ENCODE measurements around the gene RRAGB. TPM values are rescaled to one million over a fixed set of nuclear protein-coding genes. Genes with fewer than 3 reads are reported as not detected.
A peak's percentile ranks its signal among the peaks of the same experiment; 100 is the strongest.
"Not testable (repeated sequence)": the region's sequence is repeated elsewhere in the genome, so short reads cannot be mapped to it uniquely, and the experiment has no call there.

Gene RRAGB
- total and polyA plus RNA-seq, 2 donors = 26.2 to 34.1 TPM

DNA sequence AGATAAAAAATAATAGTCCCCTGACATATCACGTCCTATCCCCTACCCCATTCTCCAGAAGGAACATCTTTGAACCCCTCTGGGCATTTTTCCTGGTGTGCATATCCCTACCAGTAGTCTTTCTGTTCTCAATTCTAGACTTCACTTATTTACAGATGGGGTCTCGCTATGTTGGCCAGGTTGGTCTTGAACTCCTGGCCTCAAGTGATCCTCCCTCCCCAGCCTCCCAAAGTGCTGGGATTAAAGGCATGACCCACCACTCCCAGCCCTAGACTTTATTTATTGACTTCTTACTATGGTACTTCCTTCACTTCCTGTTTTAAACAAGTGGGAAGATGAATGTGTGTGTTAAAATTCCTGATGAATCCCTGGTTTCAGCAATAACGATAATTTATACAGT, 612 bp upstream of the RRAGB start:
- Histone ChIP-seq H3K27ac (ENCODE audit: low read depth) (peak overlapping the region; percentile 10), H3K4me1 (ENCODE audit: insufficient read depth) (no peaks in the 10 kb centered on the region), H3K36me3 (ENCODE audit: insufficient read depth) (no peaks in the 10 kb centered on the region), H3K4me3 (ENCODE audit: low read depth, low read length) (no peak overlapping the region)
- no peak for DNase-seq (ENCODE audit: extremely low spot score)
- 34% methylated on average over 3 of the region's 3 CpGs for WGBS

GRCh38 chrX:55731826-55732225, 14.3 kb downstream of the RRAGB start:
- no peaks in the 10 kb centered on the region for H3K4me1 ChIP-seq (ENCODE audit: insufficient read depth)
- no peak for DNase-seq (ENCODE audit: extremely low spot score)
- WGBS = 89% methylated on average over 2 of the region's 2 CpGs
- H3K4me3 ChIP-seq (ENCODE audit: low read depth, low read length) = no peak overlapping the region
- H3K36me3 ChIP-seq (ENCODE audit: insufficient read depth) = no peaks in the 10 kb centered on the region
- no peak overlapping the region for H3K27ac ChIP-seq (ENCODE audit: low read depth)

DNA sequence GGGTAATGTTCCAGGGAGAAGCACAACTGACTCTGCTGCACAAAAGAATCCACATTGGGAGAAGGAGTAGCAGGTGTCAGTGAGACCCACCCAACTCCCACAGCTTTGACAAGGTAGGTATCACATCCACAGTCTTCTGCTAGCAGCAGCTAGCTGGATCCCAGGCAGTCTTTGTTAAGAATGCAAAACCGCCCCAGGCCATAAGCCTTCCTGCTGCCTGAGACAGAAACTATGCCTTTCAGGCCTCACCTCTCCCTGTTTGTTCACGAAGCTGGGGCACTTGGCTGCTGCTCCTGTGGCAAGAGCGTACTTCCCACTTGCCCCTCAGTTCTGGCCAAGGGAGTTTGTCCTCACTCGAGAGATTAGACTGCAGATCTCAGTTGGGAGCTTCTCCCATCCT, 21.4 kb downstream of the RRAGB start:
- no peak for DNase-seq (ENCODE audit: extremely low spot score)
- no peaks in the 10 kb centered on the region for H3K36me3 ChIP-seq (ENCODE audit: insufficient read depth)
- no peak overlapping the region for H3K27ac ChIP-seq (ENCODE audit: low read depth)
- no peaks in the 10 kb centered on the region for H3K4me1 ChIP-seq (ENCODE audit: insufficient read depth)
- no peak overlapping the region for H3K4me3 ChIP-seq (ENCODE audit: low read depth, low read length)
- 97% methylated on average over 4 of the region's 4 CpGs for WGBS

DNA sequence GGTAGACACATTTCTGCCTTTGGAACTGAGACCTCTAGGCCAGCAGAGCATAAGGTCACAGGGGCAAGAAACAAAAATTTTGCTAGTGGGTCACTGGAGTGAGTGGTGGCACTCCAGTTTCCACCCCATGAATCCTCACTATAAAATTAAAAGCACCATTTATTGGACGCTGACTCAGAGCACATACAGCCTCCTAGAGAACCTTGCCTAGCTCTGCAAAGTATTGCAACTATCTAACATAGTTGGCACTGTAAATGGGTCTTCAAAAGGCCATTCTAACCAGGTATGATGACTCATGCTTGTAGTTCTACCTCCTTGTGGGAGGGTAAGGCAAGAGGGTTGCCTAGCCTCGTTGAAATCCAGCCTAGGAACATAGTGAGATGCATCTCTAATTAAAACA, 25.1 kb downstream of the RRAGB start:
- Histone ChIP-seq H3K36me3 (ENCODE audit: insufficient read depth) (no peaks in the 10 kb centered on the region), H3K4me3 (ENCODE audit: low read depth, low read length) (no peak overlapping the region), H3K4me1 (ENCODE audit: insufficient read depth) (no peaks in the 10 kb centered on the region), H3K27ac (ENCODE audit: low read depth) (no peak overlapping the region)
- WGBS = 92% methylated on average over 2 of the region's 2 CpGs
- DNase-seq (ENCODE audit: extremely low spot score) = no peak

DNA sequence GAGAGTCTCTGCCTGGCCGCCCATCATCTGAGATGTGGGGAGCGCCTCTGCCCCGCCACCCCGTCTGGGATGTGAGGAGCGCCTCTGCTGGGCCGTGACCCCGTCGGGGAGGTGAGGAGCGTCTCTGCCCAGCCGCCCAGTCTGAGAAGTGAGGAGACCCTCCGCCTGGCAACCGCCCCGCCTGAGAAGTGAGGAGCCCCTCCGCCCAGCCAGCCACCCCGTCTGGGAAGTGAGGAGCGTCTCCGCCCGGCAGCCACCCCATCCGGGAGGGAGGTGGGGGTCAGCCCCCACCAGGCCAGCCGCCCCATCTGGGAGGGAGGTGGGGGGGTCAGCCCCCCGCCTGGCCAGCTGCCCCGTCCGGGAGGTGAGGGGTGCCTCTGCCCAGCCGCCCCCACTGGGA, 30.9 kb downstream of the RRAGB start:
- not testable (repeated sequence) for H3K27ac ChIP-seq (ENCODE audit: low read depth); H3K4me3 ChIP-seq (ENCODE audit: low read depth, low read length); H3K36me3 ChIP-seq (ENCODE audit: insufficient read depth); DNase-seq (ENCODE audit: extremely low spot score); H3K4me1 ChIP-seq (ENCODE audit: insufficient read depth)
- 93% methylated on average over 23 of the region's 24 CpGs for WGBS

GRCh38 chrX:55750256-55750655, 32.7 kb downstream of the RRAGB start:
- 89% methylated on average over 1 of the region's 1 CpG for WGBS
- no peak overlapping the region for H3K4me3 ChIP-seq (ENCODE audit: low read depth, low read length)
- no peak for DNase-seq (ENCODE audit: extremely low spot score)
- no peaks in the 10 kb centered on the region for H3K36me3 ChIP-seq (ENCODE audit: insufficient read depth)
- no peaks in the 10 kb centered on the region for H3K4me1 ChIP-seq (ENCODE audit: insufficient read depth)
- H3K27ac ChIP-seq (ENCODE audit: low read depth) = no peak overlapping the region

DNA sequence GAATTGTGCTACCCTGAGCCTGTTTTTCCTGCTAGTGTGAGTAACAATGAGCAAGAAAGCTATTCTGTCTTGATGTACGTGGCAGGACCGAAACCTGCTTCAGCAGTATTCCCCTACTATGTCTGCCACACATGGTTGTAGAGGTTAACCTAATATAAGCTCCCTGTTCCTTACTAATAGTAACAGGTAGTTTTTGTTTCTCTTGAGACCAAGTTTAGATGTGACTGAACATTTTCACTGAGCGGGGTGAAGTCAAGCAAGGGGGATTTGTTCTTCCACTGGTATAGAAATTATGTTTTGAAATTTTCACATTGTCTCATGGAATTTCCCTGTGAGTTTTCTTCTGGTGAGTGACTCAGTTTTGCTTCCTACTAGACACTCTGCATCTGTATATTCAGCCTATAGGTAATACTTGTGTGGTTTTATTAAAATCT, 37.3 kb downstream of the RRAGB start:
- no peaks in the 10 kb centered on the region for H3K4me1 ChIP-seq (ENCODE audit: insufficient read depth)
- no peak overlapping the region for H3K4me3 ChIP-seq (ENCODE audit: low read depth, low read length)
- H3K27ac ChIP-seq (ENCODE audit: low read depth) = no peak overlapping the region
- no peaks in the 10 kb centered on the region for H3K36me3 ChIP-seq (ENCODE audit: insufficient read depth)
- DNase-seq (ENCODE audit: extremely low spot score) = no peak
- 94% methylated on average over 3 of the region's 3 CpGs for WGBS

GRCh38 chrX:55758033-55758432, 40.5 kb downstream of the RRAGB start:
- Histone ChIP-seq H3K4me3 (ENCODE audit: low read depth, low read length) (no peak overlapping the region), H3K36me3 (ENCODE audit: insufficient read depth) (no peaks in the 10 kb centered on the region), H3K4me1 (ENCODE audit: insufficient read depth) (no peaks in the 10 kb centered on the region), H3K27ac (ENCODE audit: low read depth) (no peak overlapping the region)
- no peak for DNase-seq (ENCODE audit: extremely low spot score)
- 92% methylated on average over 4 of the region's 4 CpGs for WGBS

DNA sequence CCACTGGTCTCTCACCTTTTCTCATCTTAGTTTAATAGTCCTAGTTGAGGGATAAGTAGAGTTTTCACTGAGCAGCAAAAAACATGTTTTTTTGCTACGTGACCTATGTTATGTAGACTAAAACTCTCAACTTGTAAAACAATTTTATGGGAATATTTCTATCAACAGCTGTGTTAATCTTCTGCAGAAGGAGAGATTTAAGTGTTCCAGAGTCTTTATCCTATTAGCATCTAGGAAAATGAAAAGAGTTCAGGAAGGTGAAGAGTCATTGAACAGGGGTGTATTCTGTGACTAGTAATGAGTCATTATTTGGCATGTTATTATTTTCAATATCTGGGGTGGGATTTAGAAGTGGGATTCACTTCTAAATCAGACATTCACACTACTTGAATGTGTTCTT, 41.9 kb downstream of the RRAGB start:
- no peaks in the 10 kb centered on the region for H3K4me1 ChIP-seq (ENCODE audit: insufficient read depth)
- 73% methylated on average over 1 of the region's 1 CpG for WGBS
- H3K27ac ChIP-seq (ENCODE audit: low read depth) = no peak overlapping the region
- H3K4me3 ChIP-seq (ENCODE audit: low read depth, low read length) = no peak overlapping the region
- no peak for DNase-seq (ENCODE audit: extremely low spot score)
- H3K36me3 ChIP-seq (ENCODE audit: insufficient read depth) = no peaks in the 10 kb centered on the region

GRCh38 chrX:55767100-55767499, 49.6 kb downstream of the RRAGB start:
- WGBS = 62% methylated on average over 1 of the region's 1 CpG
- H3K4me3 ChIP-seq (ENCODE audit: low read depth, low read length) = no peak overlapping the region
- no peak overlapping the region for H3K27ac ChIP-seq (ENCODE audit: low read depth)
- no peaks in the 10 kb centered on the region for H3K36me3 ChIP-seq (ENCODE audit: insufficient read depth)
- H3K4me1 ChIP-seq (ENCODE audit: insufficient read depth) = no peaks in the 10 kb centered on the region
- DNase-seq (ENCODE audit: extremely low spot score) = no peak

DNA sequence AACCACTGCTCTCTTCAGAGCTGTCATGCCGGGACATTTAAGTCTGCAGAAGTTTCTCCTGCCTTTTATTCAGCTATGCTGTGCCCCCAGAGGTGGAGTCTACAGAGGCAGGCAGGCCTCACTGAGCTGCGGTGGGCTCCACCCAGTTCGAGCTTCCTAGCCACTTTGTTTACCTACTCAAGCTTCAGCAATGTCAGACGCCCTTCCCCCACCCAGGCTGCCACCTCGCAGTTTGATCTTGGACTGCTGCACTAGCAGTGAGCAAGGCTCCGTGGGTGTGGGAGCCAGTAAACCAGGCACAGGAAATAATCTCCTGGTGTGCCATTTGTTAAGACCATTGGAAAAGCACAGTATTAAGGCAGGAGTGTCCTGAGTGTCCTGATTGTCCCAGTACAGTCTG, 56.9 kb downstream of the RRAGB start:
- not testable (repeated sequence) for H3K4me1 ChIP-seq (ENCODE audit: insufficient read depth); H3K4me3 ChIP-seq (ENCODE audit: low read depth, low read length); H3K36me3 ChIP-seq (ENCODE audit: insufficient read depth); H3K27ac ChIP-seq (ENCODE audit: low read depth); DNase-seq (ENCODE audit: extremely low spot score)
- 50% methylated on average over 6 of the region's 6 CpGs for WGBS

GRCh38 chrX:55777596-55777995, 60.0 kb downstream of the RRAGB start:
- Histone ChIP-seq H3K4me1 (ENCODE audit: insufficient read depth) (no peaks in the 10 kb centered on the region), H3K4me3 (ENCODE audit: low read depth, low read length) (no peak overlapping the region), H3K36me3 (ENCODE audit: insufficient read depth) (no peaks in the 10 kb centered on the region), H3K27ac (ENCODE audit: low read depth) (no peak overlapping the region)
- DNase-seq (ENCODE audit: extremely low spot score) = no peak
- 93% methylated on average over 2 of the region's 2 CpGs for WGBS

GRCh38 chrX:55778322-55778721, 60.8 kb downstream of the RRAGB start:
- Histone ChIP-seq H3K36me3 (ENCODE audit: insufficient read depth) (no peaks in the 10 kb centered on the region), H3K27ac (ENCODE audit: low read depth) (no peak overlapping the region), H3K4me3 (ENCODE audit: low read depth, low read length) (no peak overlapping the region), H3K4me1 (ENCODE audit: insufficient read depth) (no peaks in the 10 kb centered on the region)
- DNase-seq (ENCODE audit: extremely low spot score) = no peak

DNA sequence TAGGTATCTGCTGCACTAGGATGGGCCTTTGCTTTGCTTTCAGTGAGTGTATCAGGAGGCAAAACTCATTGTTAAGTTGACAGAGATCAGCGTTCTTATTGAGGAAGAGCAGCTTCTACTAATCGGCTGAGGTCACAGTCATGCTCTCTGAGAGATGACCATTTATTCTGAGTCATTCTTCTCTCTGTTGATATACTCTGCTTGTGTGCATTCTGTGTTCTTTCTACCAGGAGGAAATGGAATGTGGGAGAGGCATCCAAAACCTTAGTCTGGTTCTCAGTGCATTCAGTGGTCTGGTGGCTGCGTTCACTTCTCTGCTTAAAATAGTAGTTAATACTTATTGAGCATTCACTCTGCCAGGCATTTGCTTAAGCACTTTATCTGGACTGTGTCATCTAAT, 66.2 kb downstream of the RRAGB start:
- H3K36me3 ChIP-seq (ENCODE audit: insufficient read depth) = no peaks in the 10 kb centered on the region
- no peak overlapping the region for H3K4me3 ChIP-seq (ENCODE audit: low read depth, low read length)
- H3K4me1 ChIP-seq (ENCODE audit: insufficient read depth) = no peaks in the 10 kb centered on the region
- WGBS = 92% methylated on average over 3 of the region's 3 CpGs
- DNase-seq (ENCODE audit: extremely low spot score) = no peak
- no peak overlapping the region for H3K27ac ChIP-seq (ENCODE audit: low read depth)

DNA sequence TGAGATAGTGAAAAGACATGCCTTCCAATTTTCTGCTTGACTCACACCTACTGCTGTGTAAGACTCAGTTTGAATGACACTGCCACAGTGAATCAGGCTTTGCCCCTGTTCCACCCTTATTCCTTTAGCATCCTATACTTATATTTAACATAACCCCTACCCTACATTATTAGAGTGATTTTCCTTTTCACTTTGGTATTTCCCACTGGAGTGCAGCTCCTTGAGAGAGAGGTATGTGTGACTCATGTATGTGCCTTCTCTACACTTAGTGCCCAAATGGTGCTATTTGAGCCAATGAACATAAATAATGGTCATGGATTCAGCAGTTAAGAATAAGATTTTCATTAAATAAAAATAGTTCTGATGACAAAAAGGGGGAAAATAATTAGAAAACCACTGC, 69.5 kb downstream of the RRAGB start:
- Histone ChIP-seq H3K36me3 (ENCODE audit: insufficient read depth) (no peaks in the 10 kb centered on the region), H3K4me3 (ENCODE audit: low read depth, low read length) (no peak overlapping the region), H3K4me1 (ENCODE audit: insufficient read depth) (no peaks in the 10 kb centered on the region), H3K27ac (ENCODE audit: low read depth) (no peak overlapping the region)
- no peak for DNase-seq (ENCODE audit: extremely low spot score)
